RWPE2 (cell line): ENCODE data around the gene CENPP.

Experiments
- ATAC-seq: fragments of 200-7000 bp; cut with Tn5 transposase; 3 replicates; pipeline ENCODE4 v1.9.1; 2021; ENCODE audit warnings: low read depth
- DNase-seq: peaks from one replicate; pipeline ENCODE4 v3.0.0-alpha.2; 2020; ENCODE audit warnings: low spot score
- H3K27ac ChIP-seq: fragments of 450-650 bp; 2 replicates; pipeline ENCODE4 v1.5.1; 2017; ENCODE audit warnings: mild to moderate bottlenecking; ENCODE audit not compliant: poor library complexity, severe bottlenecking
- H3K27me3 ChIP-seq: fragments of 250-450 bp; sonication (Bioruptor Pico); 2 replicates; pipeline ENCODE4 v1.5.1; 2021; ENCODE audit warnings: mild to moderate bottlenecking, moderate library complexity; ENCODE audit not compliant: insufficient read depth, poor library complexity, severe bottlenecking
- H3K36me3 ChIP-seq: fragments of 250-450 bp; sonication (Bioruptor Pico); 2 replicates; pipeline ENCODE4 v1.5.1; 2020; ENCODE audit warnings: low read depth, mild to moderate bottlenecking, moderate library complexity
- H3K4me1 ChIP-seq: fragments of 250-450 bp; sonication (Bioruptor Pico); 2 replicates; pipeline ENCODE4 v1.5.1; 2021; ENCODE audit warnings: mild to moderate bottlenecking, moderate library complexity; ENCODE audit not compliant: insufficient read depth, poor library complexity, severe bottlenecking
- H3K4me3 ChIP-seq: fragments of 250-450 bp; sonication (Bioruptor Pico); 2 replicates; pipeline ENCODE4 v1.5.1; 2021; ENCODE audit warnings: mild to moderate bottlenecking, moderate library complexity; ENCODE audit not compliant: severe bottlenecking
- H3K9me3 ChIP-seq: fragments of 250-450 bp; sonication (Bioruptor Pico); 2 replicates; pipeline ENCODE4 v1.5.1; 2021; ENCODE audit warnings: mild to moderate bottlenecking, moderate library complexity; ENCODE audit not compliant: severe bottlenecking
- CTCF ChIP-seq: fragments of 450-650 bp; IDR thresholded peaks from one replicate; pipeline ENCODE4 v1.5.1; 2017; ENCODE audit warnings: mild to moderate bottlenecking, moderate library complexity; ENCODE audit not compliant: poor library complexity, severe bottlenecking

Gene CENPP

GRCh38 chr9:92543972-92544371, 218.2 kb downstream of the CENPP start:
- Histone ChIP-seq H3K4me1 (no peaks in the 10 kb centered on the region), H3K36me3 (no peaks in the 10 kb centered on the region), H3K4me3 (no peak overlapping the region), H3K27me3 (no peaks in the 10 kb centered on the region), H3K9me3 (no peaks in the 10 kb centered on the region), H3K27ac (no peak overlapping the region)
- DNase-seq (no peak), ATAC-seq (no peak)
- no peak for TF ChIP-seq CTCF

- no peak overlapping the region for H3K4me3 ChIP-seq
- H3K9me3 ChIP-seq, result no peaks in the 10 kb centered on the region
- no peak overlapping the region for H3K27ac ChIP-seq
- no peaks in the 10 kb centered on the region for H3K27me3 ChIP-seq
- DNase-seq (no peak), ATAC-seq (no peak)
- H3K36me3 ChIP-seq, result no peaks in the 10 kb centered on the region
- TF ChIP-seq CTCF, result no peak
- H3K4me1 ChIP-seq, result no peaks in the 10 kb centered on the region
These were observed 219.3 kb downstream of the CENPP start for GRCh38 chr9:92545002-92545510.

GRCh38 chr9:92547356-92547755, 221.6 kb downstream of the CENPP start:
- Histone ChIP-seq H3K4me3 (no peak overlapping the region), H3K36me3 (no peaks in the 10 kb centered on the region), H3K9me3 (no peaks in the 10 kb centered on the region), H3K4me1 (no peaks in the 10 kb centered on the region), H3K27me3 (no peaks in the 10 kb centered on the region), H3K27ac (no peak overlapping the region)
- ATAC-seq, result no peak
- DNase-seq, result no peak
- no peak for TF ChIP-seq CTCF

GRCh38 chr9:92550765-92551164, 225.0 kb downstream of the CENPP start:
- TF ChIP-seq CTCF, result no peak
- ATAC-seq, result no peak

GRCh38 chr9:92558612-92559374, 233.0 kb downstream of the CENPP start:
- TF ChIP-seq CTCF, result no peak
- H3K27ac ChIP-seq, result no peak overlapping the region
- no peak overlapping the region for H3K4me3 ChIP-seq
- DNase-seq, result no peak
- peaks cover 9% of the 10 kb centered on the region for H3K4me1 ChIP-seq
- H3K36me3 ChIP-seq, result no peaks in the 10 kb centered on the region
- no peak for ATAC-seq
- no peaks in the 10 kb centered on the region for H3K27me3 ChIP-seq
- H3K9me3 ChIP-seq, result no peaks in the 10 kb centered on the region

More at GRCh38 chr9:92550765-92551164, 225.0 kb downstream of the CENPP start:
- no peaks in the 10 kb centered on the region for H3K4me1 ChIP-seq
- no peaks in the 10 kb centered on the region for H3K27me3 ChIP-seq
- no peaks in the 10 kb centered on the region for H3K9me3 ChIP-seq
- no peak overlapping the region for H3K4me3 ChIP-seq
- no peak for DNase-seq
- H3K27ac ChIP-seq, result no peak overlapping the region
- no peaks in the 10 kb centered on the region for H3K36me3 ChIP-seq
